GM19455 (cell line): ENCODE results near the gene PRKCSH.

Source experiments
- ATAC-seq: cut with Tn5 transposase; IDR thresholded peaks from one replicate; pipeline ENCODE4 v1.9.1; 2021; ENCODE audit not compliant: unreplicated experiment

Gene PRKCSH

GRCh38 chr19:11499220-11499726, 63.8 kb downstream of the PRKCSH start:
- no peak for ATAC-seq

GRCh38 chr19:11499890-11500420, 64.5 kb downstream of the PRKCSH start:
- ATAC-seq: no peak
